Measurements from ENCODE around the gene WNT3A.

The WNT3A gene

GRCh38 chr1:228102791-228103620 is 96.2 kb downstream of the WNT3A start, which contains the start of gene C1orf35:
Gene C1orf35 (minus strand): TSS chr1:228103325. CDS start chr1:228103227, 98 bp downstream.
- DNase-seq: peak; percentile 89 to 96 (median 92)

GRCh38 chr1:228104526-228105269 is 97.9 kb downstream of the WNT3A start:
- no peak for DNase-seq

- DNase-seq: no peak
Measured at GRCh38 chr1:228105270-228105995, 98.6 kb downstream of the WNT3A start.

GRCh38 chr1:228105996-228106799 is 99.4 kb downstream of the WNT3A start:
- no peak for DNase-seq

- DNase-seq: no peak
Measured at GRCh38 chr1:228106800-228107054, 99.9 kb downstream of the WNT3A start.

- DNase-seq: no peak
Measured at GRCh38 chr1:228107636-228108035, 100.8 kb downstream of the WNT3A start.

- no peak for DNase-seq
Measured at GRCh38 chr1:228108055-228108690, 101.4 kb downstream of the WNT3A start.

GRCh38 chr1:228108742-228109072 is 101.9 kb downstream of the WNT3A start:
- no peak for DNase-seq

GRCh38 chr1:228109073-228109961 is 102.5 kb downstream of the WNT3A start, which contains the start of gene MRPL55:
Gene MRPL55 (minus strand): TSS chr1:228109299. CDS start chr1:228108260, 1,039 bp downstream.
- peak; percentile 95 to 99 (median 97) for DNase-seq

GRCh38 chr1:228109962-228110488 is 103.2 kb downstream of the WNT3A start:
- DNase-seq: no peak

GRCh38 chr1:228110556-228110955 is 103.8 kb downstream of the WNT3A start:
- no peak for DNase-seq

Data from T-helper 2 cell (primary cell).